Measurements from ENCODE around the gene SVIL. TPM values are rescaled to one million over a fixed set of nuclear protein-coding genes. Genes with fewer than 3 reads are reported as not detected.

SVIL gene
- total RNA-seq, 1 donor from 2014 or later = 258 TPM

GRCh38 chr10:29434111-29434510, 200.7 kb downstream of the SVIL start:
- H3K9me3 Mint-ChIP-seq (ENCODE audit: unreplicated experiment) = peaks cover 13% of the 10 kb centered on the region
- no peak overlapping the region for H3K27ac Mint-ChIP-seq (ENCODE audit: unreplicated experiment)
- no peak overlapping the region for H3K4me3 Mint-ChIP-seq (ENCODE audit: unreplicated experiment)
- TF ChIP-seq, protein P1, sequence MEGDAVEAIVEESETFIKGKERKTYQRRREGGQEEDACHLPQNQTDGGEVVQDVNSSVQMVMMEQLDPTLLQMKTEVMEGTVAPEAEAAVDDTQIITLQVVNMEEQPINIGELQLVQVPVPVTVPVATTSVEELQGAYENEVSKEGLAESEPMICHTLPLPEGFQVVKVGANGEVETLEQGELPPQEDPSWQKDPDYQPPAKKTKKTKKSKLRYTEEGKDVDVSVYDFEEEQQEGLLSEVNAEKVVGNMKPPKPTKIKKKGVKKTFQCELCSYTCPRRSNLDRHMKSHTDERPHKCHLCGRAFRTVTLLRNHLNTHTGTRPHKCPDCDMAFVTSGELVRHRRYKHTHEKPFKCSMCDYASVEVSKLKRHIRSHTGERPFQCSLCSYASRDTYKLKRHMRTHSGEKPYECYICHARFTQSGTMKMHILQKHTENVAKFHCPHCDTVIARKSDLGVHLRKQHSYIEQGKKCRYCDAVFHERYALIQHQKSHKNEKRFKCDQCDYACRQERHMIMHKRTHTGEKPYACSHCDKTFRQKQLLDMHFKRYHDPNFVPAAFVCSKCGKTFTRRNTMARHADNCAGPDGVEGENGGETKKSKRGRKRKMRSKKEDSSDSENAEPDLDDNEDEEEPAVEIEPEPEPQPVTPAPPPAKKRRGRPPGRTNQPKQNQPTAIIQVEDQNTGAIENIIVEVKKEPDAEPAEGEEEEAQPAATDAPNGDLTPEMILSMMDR (IDR thresholded peaks at IDR 0.05) = no peak
- peaks cover 4% of the 10 kb centered on the region for H3K36me3 Mint-ChIP-seq (ENCODE audit: unreplicated experiment)
- DNase-seq (ENCODE audit: extremely low spot score, unreplicated experiment) = no peak
- H3K4me1 Mint-ChIP-seq (ENCODE audit: unreplicated experiment) = peaks cover 1% of the 10 kb centered on the region
- H3K27me3 Mint-ChIP-seq (ENCODE audit: unreplicated experiment) = peaks cover 64% of the 10 kb centered on the region

DNA sequence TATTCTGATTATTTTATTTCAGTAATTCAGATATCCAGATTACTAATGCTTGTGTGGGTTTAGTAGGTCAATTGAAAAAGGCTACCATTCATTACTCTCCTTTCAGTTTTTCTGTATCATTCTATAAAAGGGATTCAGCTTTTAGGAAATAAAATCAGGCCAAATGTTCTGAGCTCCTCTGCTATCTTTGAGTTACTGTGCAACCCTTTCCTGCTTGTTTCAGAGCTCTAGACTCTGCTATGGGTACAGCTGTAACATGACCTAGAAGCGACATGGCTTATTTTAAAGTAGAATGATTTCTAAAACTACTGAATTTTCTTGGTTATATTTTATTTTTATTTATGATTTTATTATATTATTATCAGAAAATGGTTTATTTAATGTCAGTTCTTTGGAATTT, 203.1 kb downstream of the SVIL start:
- no peak for DNase-seq (ENCODE audit: extremely low spot score, unreplicated experiment)
- no peak overlapping the region for H3K4me3 Mint-ChIP-seq (ENCODE audit: unreplicated experiment)
- H3K9me3 Mint-ChIP-seq (ENCODE audit: unreplicated experiment) = peaks cover 7% of the 10 kb centered on the region
- H3K27me3 Mint-ChIP-seq (ENCODE audit: unreplicated experiment) = peaks cover 54% of the 10 kb centered on the region
- no peak overlapping the region for H3K27ac Mint-ChIP-seq (ENCODE audit: unreplicated experiment)
- peaks cover 1% of the 10 kb centered on the region for H3K4me1 Mint-ChIP-seq (ENCODE audit: unreplicated experiment)
- TF ChIP-seq, protein P1 (IDR thresholded peaks at IDR 0.05) = no peak
- peaks cover 1% of the 10 kb centered on the region for H3K36me3 Mint-ChIP-seq (ENCODE audit: unreplicated experiment)

- Mint-ChIP-seq H3K27me3 (ENCODE audit: unreplicated experiment) (peaks cover 50% of the 10 kb centered on the region), H3K36me3 (ENCODE audit: unreplicated experiment) (no peaks in the 10 kb centered on the region), H3K9me3 (ENCODE audit: unreplicated experiment) (no peaks in the 10 kb centered on the region), H3K27ac (ENCODE audit: unreplicated experiment) (no peak overlapping the region), H3K4me1 (ENCODE audit: unreplicated experiment) (peaks cover 1% of the 10 kb centered on the region), H3K4me3 (ENCODE audit: unreplicated experiment) (no peak overlapping the region)
- DNase-seq (ENCODE audit: extremely low spot score, unreplicated experiment) = no peak
- TF ChIP-seq, protein P1 (IDR thresholded peaks at IDR 0.05) = no peak
Observed at GRCh38 chr10:29430101-29430500, 204.7 kb downstream of the SVIL start.

DNA sequence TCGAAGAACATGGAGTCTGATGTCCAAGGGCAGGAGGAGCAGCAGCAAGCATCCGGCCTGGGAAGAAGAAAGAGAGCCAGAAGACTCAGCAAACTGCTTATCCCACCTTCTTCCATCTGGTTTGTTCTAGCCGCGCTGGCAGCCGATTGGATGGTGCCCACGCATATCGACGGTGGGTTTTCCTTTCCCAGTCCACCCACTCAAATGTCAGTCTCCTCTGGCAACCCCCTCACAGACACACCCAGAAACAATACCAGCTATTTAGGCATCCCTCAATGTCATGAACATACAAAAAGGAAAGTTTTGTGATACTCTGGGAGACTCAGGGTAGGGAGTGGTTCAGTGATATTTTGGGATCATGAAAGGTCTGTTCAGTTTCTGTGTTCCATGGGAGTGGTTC, 206.3 kb downstream of the SVIL start:
- DNase-seq (ENCODE audit: extremely low spot score, unreplicated experiment) = no peak
- H3K4me1 Mint-ChIP-seq (ENCODE audit: unreplicated experiment) = no peaks in the 10 kb centered on the region
- H3K9me3 Mint-ChIP-seq (ENCODE audit: unreplicated experiment) = no peaks in the 10 kb centered on the region
- TF ChIP-seq, protein P1 (IDR thresholded peaks at IDR 0.05) = no peak
- H3K27me3 Mint-ChIP-seq (ENCODE audit: unreplicated experiment) = peaks cover 39% of the 10 kb centered on the region
- H3K4me3 Mint-ChIP-seq (ENCODE audit: unreplicated experiment) = no peak overlapping the region
- H3K27ac Mint-ChIP-seq (ENCODE audit: unreplicated experiment) = no peak overlapping the region
- no peaks in the 10 kb centered on the region for H3K36me3 Mint-ChIP-seq (ENCODE audit: unreplicated experiment)

DNA sequence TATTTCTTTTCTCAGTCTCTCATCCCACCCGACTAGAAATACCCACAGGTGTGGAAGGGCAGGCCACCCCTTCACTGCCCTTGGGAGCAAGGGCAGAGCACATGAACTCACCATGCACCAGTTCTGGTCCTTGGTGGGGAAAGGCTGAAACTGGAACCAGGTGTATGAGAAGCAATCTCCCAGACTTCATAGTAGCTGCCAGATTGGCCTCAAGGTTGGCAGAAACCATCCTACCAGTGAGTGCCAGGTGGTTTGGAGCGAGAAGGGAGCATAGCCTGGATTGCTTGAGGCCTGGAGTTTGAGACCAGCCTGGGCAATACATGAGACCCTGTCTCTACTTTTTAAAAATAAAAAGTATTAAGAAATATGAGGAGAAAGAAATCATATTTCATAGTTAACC, 207.1 kb downstream of the SVIL start:
- Mint-ChIP-seq H3K36me3 (ENCODE audit: unreplicated experiment) (no peaks in the 10 kb centered on the region), H3K27ac (ENCODE audit: unreplicated experiment) (no peak overlapping the region), H3K27me3 (ENCODE audit: unreplicated experiment) (peaks cover 36% of the 10 kb centered on the region), H3K9me3 (ENCODE audit: unreplicated experiment) (no peaks in the 10 kb centered on the region), H3K4me3 (ENCODE audit: unreplicated experiment) (no peak overlapping the region), H3K4me1 (ENCODE audit: unreplicated experiment) (no peaks in the 10 kb centered on the region)
- DNase-seq (ENCODE audit: extremely low spot score, unreplicated experiment) = no peak
- TF ChIP-seq, protein P1 (IDR thresholded peaks at IDR 0.05) = no peak
